HEK293T (cell line): ENCODE data around the gene ITGB8.
"Not testable (repeated sequence)": the region's sequence is repeated elsewhere in the genome, so short reads cannot be mapped to it uniquely, and the experiment has no call there.

ENCODE experiments used
- CTCF ChIA-PET: fragments of 350-600 bp; formaldehyde crosslinking; extraction: SDS; loops from one replicate; lab custom pipeline; 2021; ENCODE audit warnings: antibody characterized with exemption, inconsistent platforms; lab: Yijun Ruan, JAX
- POLR2A ChIA-PET: fragments of 350-600 bp; formaldehyde crosslinking; extraction: SDS; loops from one replicate; lab custom pipeline; 2020; ENCODE audit warnings: antibody characterized with exemption, inconsistent platforms; lab: Yijun Ruan, JAX
- DNase-seq: peaks from one replicate; pipeline ENCODE4 v3.0.0; 2012; ENCODE audit warnings: mixed read lengths; ENCODE audit errors: extremely low spot score
- ARNT ChIP-seq: fragments of 450-650 bp; IDR thresholded peaks from 2 replicates; pipeline ENCODE4 v1.6.1; 2017; ENCODE audit warnings: mild to moderate bottlenecking
- BHLHE40 ChIP-seq: fragments of 450-650 bp; IDR thresholded peaks from 2 replicates; pipeline ENCODE4 v1.6.1; 2016; ENCODE audit warnings: mild to moderate bottlenecking, moderate library complexity, borderline replicate concordance
- CTBP1 ChIP-seq: fragments of 450-650 bp; IDR thresholded peaks from 2 replicates; pipeline ENCODE4 v1.6.1; 2016; ENCODE audit warnings: borderline replicate concordance
- ELF4 ChIP-seq: fragments of 450-650 bp; IDR thresholded peaks from 2 replicates; pipeline ENCODE4 v1.6.1; 2017; ENCODE audit warnings: antibody characterized with exemption
- FOXA1 ChIP-seq: fragments of 450-650 bp; IDR thresholded peaks from 2 replicates; pipeline ENCODE4 v1.6.1; 2016; ENCODE audit warnings: mild to moderate bottlenecking
- FOXK2 ChIP-seq: fragments of 450-650 bp; IDR thresholded peaks from 2 replicates; pipeline ENCODE4 v1.6.1; 2016; ENCODE audit warnings: mild to moderate bottlenecking
- FOXM1 ChIP-seq: fragments of 450-650 bp; IDR thresholded peaks from 2 replicates; pipeline ENCODE4 v1.6.1; 2017; ENCODE audit warnings: mild to moderate bottlenecking, borderline replicate concordance
- HDGF ChIP-seq: fragments of 450-650 bp; IDR thresholded peaks from 2 replicates; pipeline ENCODE4 v1.6.1; 2017; ENCODE audit warnings: antibody characterized with exemption, borderline replicate concordance
- L3MBTL2 ChIP-seq: fragments of 450-650 bp; conservative IDR thresholded peaks from 2 replicates; pipeline ENCODE4 v1.6.1; 2016; ENCODE audit warnings: mild to moderate bottlenecking
- LEF1 ChIP-seq: fragments of 450-650 bp; IDR thresholded peaks from 2 replicates; pipeline ENCODE4 v1.6.1; 2017; ENCODE audit warnings: mild to moderate bottlenecking, borderline replicate concordance
- NFRKB ChIP-seq: fragments of 450-650 bp; IDR thresholded peaks from 2 replicates; pipeline ENCODE4 v1.6.1; 2016; ENCODE audit warnings: mild to moderate bottlenecking, moderate library complexity
- SP1 ChIP-seq: fragments of 450-650 bp; IDR thresholded peaks from 2 replicates; pipeline ENCODE4 v1.6.1; 2017
- SUZ12 ChIP-seq: fragments of 450-650 bp; IDR thresholded peaks from 2 replicates; pipeline ENCODE4 v1.6.1; 2016; ENCODE audit warnings: mild to moderate bottlenecking
- TARDBP ChIP-seq: fragments of 450-650 bp; IDR thresholded peaks from 2 replicates; pipeline ENCODE4 v1.6.1; 2016
- ZNF384 ChIP-seq: fragments of 450-650 bp; IDR thresholded peaks from 2 replicates; pipeline ENCODE4 v1.6.1; 2016
- TF ChIP-seq, protein P1 (sequence below): fragments of 450-650 bp; IDR thresholded peaks from 2 replicates; pipeline ENCODE4 v1.6.1; 2016

ITGB8 gene

DNA sequence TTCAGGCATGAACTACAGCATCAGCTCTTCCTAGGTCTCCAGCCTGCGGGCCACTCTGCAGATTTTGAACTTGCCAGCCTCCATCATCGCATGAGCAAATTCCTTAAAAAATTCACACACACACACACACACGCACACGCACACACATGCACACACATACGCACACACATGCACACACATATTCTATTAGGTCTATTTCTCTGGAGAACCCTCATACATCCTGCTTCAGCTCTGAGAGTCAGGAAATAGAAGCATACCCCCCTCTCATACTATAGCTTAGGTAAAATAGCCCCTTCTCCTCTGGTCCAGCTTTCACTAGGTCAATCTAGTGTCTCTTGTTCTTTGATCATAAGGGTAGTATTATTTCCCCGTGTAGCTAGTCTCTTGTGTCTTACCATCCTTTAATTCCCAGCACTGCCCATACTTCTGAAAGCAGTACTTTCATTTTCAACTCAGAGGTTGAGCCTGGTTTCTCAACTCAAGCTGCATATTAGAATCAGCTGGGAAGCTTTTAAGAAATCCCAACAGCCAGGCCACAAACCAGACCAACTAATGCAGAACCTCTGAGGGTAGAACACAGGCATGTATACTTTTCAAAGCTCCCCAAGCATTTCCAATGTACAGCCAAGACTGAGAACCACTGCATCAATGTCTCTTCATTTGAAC, 30.9 kb upstream of the ITGB8 start:
- ChIA-PET CTCF (no interaction called here), POLR2A (no interaction called here)
- TF ChIP-seq, protein P1, sequence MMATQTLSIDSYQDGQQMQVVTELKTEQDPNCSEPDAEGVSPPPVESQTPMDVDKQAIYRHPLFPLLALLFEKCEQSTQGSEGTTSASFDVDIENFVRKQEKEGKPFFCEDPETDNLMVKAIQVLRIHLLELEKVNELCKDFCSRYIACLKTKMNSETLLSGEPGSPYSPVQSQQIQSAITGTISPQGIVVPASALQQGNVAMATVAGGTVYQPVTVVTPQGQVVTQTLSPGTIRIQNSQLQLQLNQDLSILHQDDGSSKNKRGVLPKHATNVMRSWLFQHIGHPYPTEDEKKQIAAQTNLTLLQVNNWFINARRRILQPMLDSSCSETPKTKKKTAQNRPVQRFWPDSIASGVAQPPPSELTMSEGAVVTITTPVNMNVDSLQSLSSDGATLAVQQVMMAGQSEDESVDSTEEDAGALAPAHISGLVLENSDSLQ = no peak
- DNase-seq = no peak

DNA sequence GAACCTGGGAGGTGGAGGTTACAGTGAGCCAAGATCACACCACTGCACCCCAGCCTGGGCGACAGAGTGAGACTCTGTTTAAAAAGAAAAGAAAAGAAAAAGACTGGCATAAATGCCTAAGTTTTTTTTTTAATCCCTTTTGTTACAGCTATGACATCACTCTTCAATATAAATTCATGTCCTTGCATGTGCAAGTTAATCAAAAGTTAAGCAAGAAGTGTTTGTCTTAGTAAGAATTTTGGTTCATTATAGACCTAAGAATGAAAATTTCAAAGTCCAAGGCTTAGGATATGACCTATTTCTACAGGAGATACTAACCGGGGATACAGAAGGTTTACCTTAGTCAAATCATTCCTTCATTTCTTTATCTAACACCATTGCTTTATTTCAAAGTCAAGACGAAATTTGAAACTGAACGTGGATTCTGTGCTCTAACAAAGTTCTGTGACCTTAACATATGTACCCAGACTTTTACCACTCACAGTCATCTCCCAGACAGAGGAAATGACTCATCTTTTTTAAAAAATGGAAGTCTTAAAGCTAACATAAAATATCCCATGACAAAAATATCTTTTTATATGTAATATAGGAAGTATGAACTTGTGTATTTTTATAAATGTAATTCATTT, 29.3 kb upstream of the ITGB8 start:
- no peak for DNase-seq
- ChIA-PET CTCF (no interaction called here), POLR2A (no interaction called here)
- TF ChIP-seq, protein P1 = no peak
- TF ChIP-seq ARNT (no peak), BHLHE40 (no peak), LEF1 (no peak), SP1 (no peak), FOXM1 (no peak), L3MBTL2 (no peak)

DNA sequence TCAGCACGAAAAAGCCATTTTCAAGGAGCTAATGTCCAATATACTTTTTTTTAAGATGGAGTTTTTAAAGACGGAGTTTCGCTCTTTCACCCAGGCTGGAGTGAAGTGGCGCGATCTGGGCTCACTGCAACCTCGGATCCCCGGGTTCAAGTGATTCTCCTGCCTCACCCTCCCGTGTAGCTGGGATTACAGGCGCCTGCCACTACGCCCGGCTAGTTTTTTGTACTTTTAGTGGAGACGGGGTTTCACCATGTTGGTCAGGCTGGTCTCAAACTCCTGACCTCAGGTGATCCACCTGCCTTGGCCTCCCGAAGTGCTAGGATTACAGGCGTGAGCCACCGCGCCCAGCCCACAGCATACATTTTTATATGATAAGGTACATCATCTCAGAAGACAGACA, 28.4 kb upstream of the ITGB8 start:
- DNase-seq, CTCF ChIA-PET, POLR2A ChIA-PET: not testable (repeated sequence)

DNA sequence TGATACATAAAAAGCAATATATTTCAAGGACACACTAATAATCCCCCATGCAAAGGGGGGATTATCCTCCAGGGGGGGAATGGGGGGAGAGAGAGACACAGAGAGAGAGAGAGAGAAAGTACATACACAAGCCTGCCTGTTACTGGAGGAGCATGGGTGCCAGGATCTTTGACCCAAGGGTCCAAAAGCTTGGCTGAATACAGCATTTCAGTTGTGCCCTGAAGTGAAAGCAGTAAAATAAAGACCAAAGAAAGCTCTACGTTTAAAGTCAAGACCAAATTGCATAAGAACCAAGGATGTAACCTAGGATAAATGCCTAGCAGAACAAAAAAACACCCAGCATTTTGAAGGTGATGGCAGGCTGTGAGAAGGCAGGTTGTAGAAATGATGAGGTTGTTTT, 27.8 kb upstream of the ITGB8 start:
- CTCF ChIA-PET = no interaction called here
- DNase-seq = no peak
- POLR2A ChIA-PET = no interaction called here
- TF ChIP-seq L3MBTL2 (no peak), ARNT (no peak), FOXA1 (no peak), ELF4 (no peak), BHLHE40 (no peak), FOXK2 (no peak), NFRKB (no peak), FOXM1 (no peak), LEF1 (no peak), CTBP1 (no peak), ZNF384 (no peak), TARDBP (no peak), HDGF (no peak), SP1 (no peak), SUZ12 (no peak)
- TF ChIP-seq, protein P1 = no peak

DNA sequence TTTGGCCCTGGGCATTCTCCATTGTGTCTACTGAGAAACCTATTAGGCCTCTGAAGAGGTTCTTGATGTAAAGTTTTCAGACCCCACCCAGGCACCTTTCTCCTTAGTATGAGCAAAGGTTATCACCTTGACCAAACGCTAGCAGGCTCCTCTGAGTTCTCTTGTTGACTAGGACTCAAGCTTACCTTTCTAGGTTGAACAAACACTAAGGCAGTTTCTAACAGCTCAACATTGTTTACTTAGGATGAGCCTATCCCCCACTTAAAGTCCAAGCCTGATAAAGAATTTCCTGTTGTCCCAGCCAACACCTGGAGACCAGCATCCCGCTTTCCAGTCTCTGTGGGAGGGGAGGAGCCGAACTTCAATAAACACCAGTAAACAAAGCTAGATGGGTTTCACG, 26.3 kb upstream of the ITGB8 start:
- TF ChIP-seq TARDBP = no peak
- TF ChIP-seq ELF4 = no peak
- TF ChIP-seq CTBP1 = no peak
- no peak for TF ChIP-seq NFRKB
- no peak for TF ChIP-seq SP1
- TF ChIP-seq FOXA1 = no peak
- no peak for TF ChIP-seq ZNF384
- POLR2A ChIA-PET = no interaction called here
- CTCF ChIA-PET = no interaction called here
- DNase-seq = no peak

DNA sequence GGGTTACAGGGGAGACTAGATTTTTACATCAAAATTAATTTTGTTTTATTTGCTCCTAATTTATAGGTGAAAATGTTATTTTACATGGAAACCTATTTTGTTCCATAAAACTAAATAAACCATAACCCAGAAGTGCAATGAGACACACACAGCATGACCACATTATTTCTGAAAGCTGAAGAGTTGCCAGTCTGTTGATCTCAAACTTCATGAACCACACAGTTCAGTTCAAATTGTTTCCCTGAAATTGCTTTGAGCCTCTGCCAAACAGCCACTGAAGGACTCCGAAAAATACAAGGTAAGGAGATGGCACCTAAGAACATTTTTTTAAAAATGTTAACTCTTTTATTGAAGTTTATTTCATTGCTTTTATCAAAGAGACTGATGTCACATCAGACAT, 25.0 kb upstream of the ITGB8 start:
- ChIA-PET POLR2A (interaction anchor here (0.9 kb wide), 1 partner anchor 25 kb away, joined by 3 read pairs; the partner anchor contains the start of gene ITGB8), CTCF (interaction anchor here (0.7 kb wide), 1 partner anchor 310 kb away, joined by 3 read pairs; no protein-coding TSS in a partner anchor)
- no peak for DNase-seq
- no peak for TF ChIP-seq LEF1

DNA sequence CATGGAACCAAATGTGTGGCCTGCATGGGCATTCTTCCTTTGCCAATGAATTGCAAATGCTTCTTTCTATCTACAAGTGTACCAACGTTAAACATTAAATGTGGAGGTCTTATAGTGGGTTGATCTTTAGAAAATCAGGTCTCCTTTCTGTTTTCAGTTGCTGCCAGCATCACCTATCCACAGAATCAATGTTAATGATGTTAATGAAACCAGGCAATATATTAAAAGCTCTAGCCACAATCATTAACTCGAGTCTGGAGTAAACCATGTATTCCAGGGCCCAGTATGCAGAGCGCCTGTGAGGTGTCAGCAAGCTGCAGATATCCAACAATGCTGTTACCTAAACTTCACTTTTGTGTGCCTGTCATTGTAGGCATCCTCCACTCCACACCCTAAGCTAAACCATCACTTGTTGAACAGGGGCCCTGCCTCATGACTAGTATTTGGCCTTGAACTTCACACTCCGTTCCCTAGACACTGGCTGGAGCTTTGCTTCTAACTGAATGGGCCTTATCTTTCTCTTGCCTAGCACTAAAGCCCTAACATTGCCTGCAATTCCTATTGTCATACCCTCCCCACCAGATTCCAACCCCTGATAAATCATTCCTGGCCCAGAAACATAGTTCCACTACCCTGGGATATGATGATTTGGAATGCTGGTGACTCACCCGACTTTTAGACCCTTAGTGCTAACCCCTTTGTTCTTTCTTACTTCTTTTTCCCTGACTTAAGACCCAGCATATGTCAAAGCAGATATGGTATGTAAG, 24.3 kb upstream of the ITGB8 start:
- POLR2A ChIA-PET = no interaction called here
- CTCF ChIA-PET = interaction anchor here (0.7 kb wide), 1 partner anchor 311 kb away, joined by 3 read pairs; no protein-coding TSS in a partner anchor
- DNase-seq = no peak
- TF ChIP-seq FOXK2 (no peak), SP1 (no peak), TARDBP (no peak), LEF1 (no peak), HDGF (no peak), ELF4 (no peak), ZNF384 (no peak), L3MBTL2 (no peak), FOXM1 (no peak), BHLHE40 (no peak), CTBP1 (no peak), FOXA1 (no peak), ARNT (no peak), SUZ12 (no peak), NFRKB (no peak)
- TF ChIP-seq, protein P1 = no peak
